ENCODE results near the gene TSR2.

The TSR2 gene

GRCh38 chrX:54416965-54417364 is 23.2 kb upstream of the TSR2 start:
- H3K4me3 ChIP-seq (ENCODE audit: low read length), result no peak overlapping the region
- DNase-seq (ENCODE audit: low read depth), result no peak
- no peak for TF ChIP-seq CTCF (IDR thresholded peaks at IDR 0.05; ENCODE audit: insufficient read depth, low read depth, low read length, missing control alignments)

- TF ChIP-seq CTCF (IDR thresholded peaks at IDR 0.05; ENCODE audit: insufficient read depth, low read depth, low read length, missing control alignments), result no peak
Observed at GRCh38 chrX:54419559-54420302, 20.5 kb upstream of the TSR2 start.

GRCh38 chrX:54422168-54422567 is 18.0 kb upstream of the TSR2 start:
- no peak for TF ChIP-seq CTCF (IDR thresholded peaks at IDR 0.05; ENCODE audit: insufficient read depth, low read depth, low read length, missing control alignments)
- DNase-seq (ENCODE audit: low read depth), result peak; percentile 4
- no peak overlapping the region for H3K4me3 ChIP-seq (ENCODE audit: low read length)

More at GRCh38 chrX:54419559-54420302, 20.5 kb upstream of the TSR2 start:
- no peak for DNase-seq (ENCODE audit: low read depth)
- no peak overlapping the region for H3K4me3 ChIP-seq (ENCODE audit: low read length)

- no peak overlapping the region for H3K4me3 ChIP-seq (ENCODE audit: low read length)
- DNase-seq (ENCODE audit: low read depth), result no peak
- no peak for TF ChIP-seq CTCF (IDR thresholded peaks at IDR 0.05; ENCODE audit: insufficient read depth, low read depth, low read length, missing control alignments)
Observed at GRCh38 chrX:54423161-54423888, 16.9 kb upstream of the TSR2 start.

GRCh38 chrX:54427837-54428424 is 12.3 kb upstream of the TSR2 start:
- no peak for TF ChIP-seq CTCF (IDR thresholded peaks at IDR 0.05; ENCODE audit: insufficient read depth, low read depth, low read length, missing control alignments)
- H3K4me3 ChIP-seq (ENCODE audit: low read length), result no peak overlapping the region
- DNase-seq (ENCODE audit: low read depth), result no peak

GRCh38 chrX:54430519-54430918 is 9.7 kb upstream of the TSR2 start:
- no peak for DNase-seq (ENCODE audit: low read depth)
- TF ChIP-seq CTCF (IDR thresholded peaks at IDR 0.05; ENCODE audit: insufficient read depth, low read depth, low read length, missing control alignments), result no peak
- H3K4me3 ChIP-seq (ENCODE audit: low read length), result no peak overlapping the region

All from epithelial cell of esophagus (primary cell).